GM23338 (cell line): ENCODE results near the gene TAF4. TPM values are rescaled to one million over a fixed set of nuclear protein-coding genes. Genes with fewer than 3 reads are reported as not detected.

ENCODE experiments used
- ATAC-seq: fragments of 200-7000 bp; cut with Tn5 transposase; 3 replicates; pipeline ENCODE4 v1.9.1; 2020
- DNase-seq: peaks from one replicate; pipeline ENCODE4 v3.0.0-alpha.2; 2015; ENCODE audit warnings: low spot score
- H2AFZ ChIP-seq: fragments of 200-600 bp; sonication (generic); 2 replicates; pipeline ENCODE4 v1.8.0; 2016; ENCODE audit warnings: antibody characterized with exemption, mild to moderate bottlenecking, moderate library complexity
- H3F3A ChIP-seq: fragments of 200-600 bp; sonication (generic); replicated peaks from 2 replicates; pipeline ENCODE4 v1.8.0; 2017; ENCODE audit warnings: antibody characterized with exemption, mixed run types, low read depth
- H3K27ac ChIP-seq: fragments of 200-600 bp; sonication (generic); 2 replicates; pipeline ENCODE4 v1.6.1; 2016; ENCODE audit warnings: low read depth
- H3K27me3 ChIP-seq: fragments of 200-600 bp; sonication (generic); 2 replicates; pipeline ENCODE4 v1.8.0; 2016; ENCODE audit warnings: mild to moderate bottlenecking, mixed run types, moderate library complexity; ENCODE audit not compliant: insufficient read depth
- H3K36me3 ChIP-seq: fragments of 200-600 bp; sonication (generic); 2 replicates; pipeline ENCODE4 v1.8.0; 2016; ENCODE audit warnings: mild to moderate bottlenecking; ENCODE audit not compliant: insufficient read depth
- H3K4me1 ChIP-seq: fragments of 200-600 bp; sonication (generic); 2 replicates; pipeline ENCODE4 v1.8.0; 2016; ENCODE audit warnings: mild to moderate bottlenecking, moderate library complexity; ENCODE audit not compliant: insufficient read depth
- H3K4me2 ChIP-seq: fragments of 200-600 bp; sonication (generic); 2 replicates; pipeline ENCODE4 v1.7.1; 2017; ENCODE audit warnings: mixed run types
- H3K4me3 ChIP-seq: fragments of 200-600 bp; sonication (generic); 2 replicates; pipeline ENCODE4 v1.6.1; 2016; ENCODE audit warnings: mixed run types
- H3K79me2 ChIP-seq: fragments of 200-600 bp; sonication (generic); replicated peaks from 2 replicates; pipeline ENCODE4 v1.8.0; 2017; ENCODE audit warnings: mild to moderate bottlenecking; ENCODE audit not compliant: insufficient read depth
- H3K9me2 ChIP-seq: fragments of 200-600 bp; sonication (generic); 2 replicates; pipeline ENCODE4 v1.8.0; 2017; ENCODE audit not compliant: insufficient read depth
- H4K20me1 ChIP-seq: fragments of 200-600 bp; sonication (generic); replicated peaks from 2 replicates; pipeline ENCODE4 v1.8.0; 2017; ENCODE audit warnings: mild to moderate bottlenecking; ENCODE audit not compliant: insufficient read depth
- H3K27ac Mint-ChIP-seq: 2 replicates; pipeline ENCODE4 v1.8.0; 2020; ENCODE audit warnings: inconsistent platforms, mild to moderate bottlenecking, moderate library complexity, mixed read lengths
- H3K27me3 Mint-ChIP-seq: 3 replicates; pipeline ENCODE4 v1.8.0; 2022; ENCODE audit warnings: low read depth, mild to moderate bottlenecking, moderate library complexity, mixed read lengths, inconsistent platforms; ENCODE audit not compliant: insufficient read depth, poor library complexity
- H3K36me3 Mint-ChIP-seq: 3 replicates; pipeline ENCODE4 v1.8.0; 2021; ENCODE audit warnings: low read depth, mild to moderate bottlenecking, inconsistent platforms, moderate library complexity, mixed read lengths
- H3K4me1 Mint-ChIP-seq: 3 replicates; pipeline ENCODE4 v1.8.0; 2020; ENCODE audit warnings: mild to moderate bottlenecking, inconsistent platforms, mixed read lengths
- H3K4me3 Mint-ChIP-seq: 3 replicates; pipeline ENCODE4 v1.8.0; 2021; ENCODE audit warnings: moderate library complexity, mild to moderate bottlenecking, inconsistent platforms, mixed read lengths
- H3K9me3 Mint-ChIP-seq: 3 replicates; pipeline ENCODE4 v1.8.0; 2020; ENCODE audit warnings: moderate library complexity, mild to moderate bottlenecking, inconsistent platforms, mixed read lengths
- CTCF ChIP-seq, 2 experiments: fragments of 200-600 bp in 1 of 2; sonication (generic) in 1 of 2; conservative IDR thresholded peaks; 2 replicates each; pipeline versions ENCODE4 v1.5.1 to v1.6.1; 2016 to 2017; ENCODE audit warnings: antibody characterized with exemption in 2 of 2, low read depth in 2 of 2, mild to moderate bottlenecking in 2 of 2, moderate library complexity in 1 of 2
- ETS1 ChIP-seq: IDR thresholded peaks from 2 replicates; pipeline ENCODE4 v1.6.1; 2016; ENCODE audit warnings: antibody characterized with exemption
- EZH2 ChIP-seq: fragments of 200-600 bp; sonication (generic); IDR thresholded peaks from one replicate; pipeline ENCODE4 v1.8.0; 2017; ENCODE audit warnings: antibody characterized with exemption, mild to moderate bottlenecking, low read depth; ENCODE audit not compliant: unreplicated experiment
- EZH2phosphoT487 ChIP-seq: fragments of 200-600 bp; sonication (generic); IDR thresholded peaks from one replicate; pipeline ENCODE4 v1.8.1; 2018; ENCODE audit warnings: antibody characterized with exemption; ENCODE audit not compliant: unreplicated experiment
- NANOG ChIP-seq: IDR thresholded peaks from 2 replicates; pipeline ENCODE4 v1.6.1; 2016; ENCODE audit warnings: antibody characterized with exemption, borderline replicate concordance
- POLR2AphosphoS5 ChIP-seq: IDR thresholded peaks from 2 replicates; pipeline ENCODE4 v1.6.1; 2016; ENCODE audit warnings: antibody characterized with exemption, low read depth
- REST ChIP-seq: IDR thresholded peaks from one replicate; pipeline ENCODE4 v1.6.1; 2018; ENCODE audit warnings: antibody characterized with exemption; ENCODE audit not compliant: unreplicated experiment
- STAT1 ChIP-seq: IDR thresholded peaks from one replicate; pipeline ENCODE4 v1.6.1; 2016; ENCODE audit warnings: antibody characterized with exemption; ENCODE audit not compliant: unreplicated experiment
- ZNF114 ChIP-seq: fragments of 250-450 bp; sonication (Bioruptor Pico); IDR thresholded peaks from 2 replicates; pipeline ENCODE4 v1.5.0; 2020; ENCODE audit warnings: mild to moderate bottlenecking, moderate library complexity
- ZNF331 ChIP-seq: fragments of 250-450 bp; sonication (Bioruptor Pico); IDR thresholded peaks from 2 replicates; pipeline ENCODE4 v1.5.0; 2020; ENCODE audit warnings: low read depth, mild to moderate bottlenecking, moderate library complexity
- ZNF462 ChIP-seq: fragments of 250-450 bp; sonication (Bioruptor Pico); IDR thresholded peaks from 2 replicates; pipeline ENCODE4 v1.5.0; 2020; ENCODE audit warnings: mild to moderate bottlenecking, moderate library complexity
- polyA plus RNA-seq: library from polyadenylated mRNA; unstranded; fragments of >200 nt; fragmentation: Nextera tagmentation; extraction: Ambion mirVana; gene quantifications from 2 replicates; pipeline ENCODE4 v1.2.1, GENCODE V29; 2016
- total RNA-seq: library from RNA; depleted of rRNA; stranded (reverse); fragments of >200 nt; shearing (Covaris generic); gene quantifications from 2 replicates; pipeline ENCODE4 v1.2.3, GENCODE V29; 2014

Gene TAF4
- total and polyA plus RNA-seq, 2 experiments from 2014 or later, result 7.2 to 60.0 TPM

GRCh38 chr20:62056975-62057374 is 8.7 kb downstream of the TAF4 start:
- peaks cover 14% of the 10 kb centered on the region for H3K4me1 Mint-ChIP-seq

More at GRCh38 chr20:62056975-62057374, 8.7 kb downstream of the TAF4 start:
- Mint-ChIP-seq H3K4me3 (no peak overlapping the region), H3K27ac (no peak overlapping the region), H3K36me3 (peaks cover 29% of the 10 kb centered on the region), H3K27me3 (peaks cover 6% of the 10 kb centered on the region), H3K9me3 (peaks cover 2% of the 10 kb centered on the region; the same call in 2 of the 3 replicates)
- Histone ChIP-seq H2AFZ (no peak overlapping the region), H3K9me2 (no peaks in the 10 kb centered on the region), H3K36me3 (no peaks in the 10 kb centered on the region), H3K4me2 (no peak overlapping the region), H3K79me2 (peaks cover 85% of the 10 kb centered on the region), H3K27ac (no peak overlapping the region), H4K20me1 (peaks cover 62% of the 10 kb centered on the region), H3K27me3 (no peaks in the 10 kb centered on the region), H3F3A (no peaks in the 10 kb centered on the region), H3K4me1 (no peaks in the 10 kb centered on the region), H3K4me3 (no peak overlapping the region)
- TF ChIP-seq EZH2, result no peak
- TF ChIP-seq ZNF331 (CRISPR knock-in tag), result no peak
- no peak for TF ChIP-seq POLR2AphosphoS5
- no peak for TF ChIP-seq REST
- no peak for TF ChIP-seq ETS1
- no peak for TF ChIP-seq STAT1
- TF ChIP-seq CTCF (conservative IDR thresholded peaks at IDR 0.05; ENCODE audit: low read depth in 2 of 2), result no peak
- no peak for TF ChIP-seq ZNF114 (CRISPR knock-in tag)
- TF ChIP-seq EZH2phosphoT487, result no peak
- TF ChIP-seq ZNF462 (CRISPR knock-in tag), result no peak
- TF ChIP-seq NANOG, result no peak
- ATAC-seq (no peak), DNase-seq (no peak)
